HepG2 (cell line): ENCODE results near the gene DARS2. TPM values are rescaled to one million over a fixed set of nuclear protein-coding genes. Genes with fewer than 3 reads are reported as not detected.

Experiments used
- ARID5B ChIP-seq: IDR thresholded peaks from 2 replicates; pipeline ENCODE4 v1.4.0; 2020; ENCODE audit warnings: mild to moderate bottlenecking, missing genetic modification reagents
- IRF9 ChIP-seq: sonication (generic); formaldehyde crosslinking; IDR thresholded peaks from 2 replicates; pipeline ENCODE4 v1.8.0; 2022; ENCODE audit warnings: missing genetic modification reagents, mild to moderate bottlenecking, borderline replicate concordance
- PCBP1 ChIP-seq: fragments of 200-400 bp; formaldehyde crosslinking; IDR thresholded peaks from 2 replicates; pipeline ENCODE4 v1.6.1; 2017; ENCODE audit warnings: mild to moderate bottlenecking, low read depth, low read length, borderline replicate concordance
- PRDM4 ChIP-seq: sonication (generic); formaldehyde crosslinking; IDR thresholded peaks from 2 replicates; pipeline ENCODE4 v1.9.0; 2021; ENCODE audit warnings: missing genetic modification reagents, borderline replicate concordance
- SP140L ChIP-seq: sonication (generic); formaldehyde crosslinking; IDR thresholded peaks from 2 replicates; pipeline ENCODE4 v1.4.0; 2020; ENCODE audit warnings: missing genetic modification reagents, borderline replicate concordance
- ZKSCAN5 ChIP-seq: sonication (generic); formaldehyde crosslinking; IDR thresholded peaks from 2 replicates; pipeline ENCODE4 v1.5.1; 2020; ENCODE audit warnings: mild to moderate bottlenecking, missing genetic modification reagents
- ZNF768 ChIP-seq: sonication (generic); formaldehyde crosslinking; IDR thresholded peaks from 2 replicates; pipeline ENCODE4 v1.4.0; 2020; ENCODE audit warnings: missing genetic modification reagents
- ZNF792 ChIP-seq: IDR thresholded peaks from 2 replicates; pipeline ENCODE4 v1.6.1; 2016
- polyA plus RNA-seq, 8 experiments: library from polyadenylated mRNA; depleted of rRNA in 3 of 8; stranded (reverse) in 7 of 8; unstranded in 1 of 8; fragments of >200 nt; fragmentation: Illumina TruSeq in 4 of 8; extraction: Trizol in 4 of 8; gene quantifications; 2 replicates each; pipeline versions ENCODE4 v1.2.1 to v1.2.3, GENCODE V29; 2011 to 2016; ENCODE audit warnings: low read depth in 4 of 8, missing spikeins in 1 of 8, mixed read lengths in 1 of 8; ENCODE audit not compliant: insufficient read depth in 1 of 8
- total RNA-seq, 5 experiments: library from RNA; depleted of rRNA; stranded (reverse); fragments of >200 nt; fragmentation: Illumina TruSeq; extraction: Trizol; gene quantifications; 2 replicates each; pipeline ENCODE4 v1.2.3, GENCODE V29; 2016; ENCODE audit warnings: low read depth in 1 of 5

DARS2 gene
- total and polyA plus RNA-seq, 2 of the 13 experiments (the other 11 are each of a cell fraction or from before 2014, with no cell fraction given): 17.6 to 27.7 TPM

- TF ChIP-seq SP140L (CRISPR knock-in tag) (no peak), IRF9 (CRISPR knock-in tag) (no peak), PCBP1 (no peak), ZNF768 (CRISPR knock-in tag) (no peak), ZNF792 (CRISPR knock-in tag) (no peak), ZKSCAN5 (CRISPR knock-in tag) (no peak), ARID5B (CRISPR knock-in tag) (no peak), PRDM4 (CRISPR knock-in tag) (no peak)
Observed at GRCh38 chr1:173870252-173871075, 46.0 kb downstream of the DARS2 start (continued).
